Measurements from ENCODE around the gene CCNT1.
"Not testable (repeated sequence)": the region's sequence is repeated elsewhere in the genome, so short reads cannot be mapped to it uniquely, and the experiment has no call there.

GRCh38 chr12:48682533-48682905 lies 34.0 kb downstream of the CCNT1 start:
- TF ChIP-seq REST (IDR thresholded peaks at IDR 0.05; ENCODE audit: borderline replicate concordance); EZH2 (IDR thresholded peaks at IDR 0.05; ENCODE audit: borderline replicate concordance, insufficient read depth, low read length, poor library complexity, severe bottlenecking); CTCF (IDR thresholded peaks at IDR 0.05; ENCODE audit: poor library complexity, severe bottlenecking); POLR2AphosphoS5 (IDR thresholded peaks at IDR 0.05); RAD21 (conservative IDR thresholded peaks at IDR 0.05); TAF1 (IDR thresholded peaks at IDR 0.05; ENCODE audit: low read depth); EP300 (conservative IDR thresholded peaks at IDR 0.05; ENCODE audit: poor library complexity, severe bottlenecking); SMC3 (conservative IDR thresholded peaks at IDR 0.05; ENCODE audit: poor library complexity); MXI1 (conservative IDR thresholded peaks at IDR 0.05; ENCODE audit: poor library complexity, severe bottlenecking): not testable (repeated sequence)
